ENCODE measurements around the gene MICAL1.

Gene MICAL1

GRCh38 chr6:109436041-109436440 is 19.5 kb downstream of the MICAL1 start:
- no peak for DNase-seq (ENCODE audit: low read depth)

DNA sequence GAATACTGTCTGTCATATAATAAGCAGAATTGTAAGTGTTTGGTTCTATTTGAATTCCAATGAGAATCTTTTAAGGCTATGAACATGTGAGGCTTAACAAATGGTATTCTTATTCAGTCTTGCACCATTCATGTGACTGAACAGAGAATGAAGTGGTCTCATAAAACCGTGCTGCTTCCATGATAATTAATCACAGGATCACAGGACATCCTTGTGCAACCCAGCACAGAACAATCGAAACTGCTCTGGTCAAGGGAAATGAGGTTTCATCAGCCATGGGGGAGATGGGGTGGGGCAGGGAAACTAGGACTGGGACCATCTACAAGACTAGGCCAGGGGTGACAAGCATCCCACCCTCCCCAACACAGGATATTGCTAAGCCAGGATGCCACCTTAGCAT is 21.1 kb downstream of the MICAL1 start:
- no peak for DNase-seq (ENCODE audit: low read depth)

DNA sequence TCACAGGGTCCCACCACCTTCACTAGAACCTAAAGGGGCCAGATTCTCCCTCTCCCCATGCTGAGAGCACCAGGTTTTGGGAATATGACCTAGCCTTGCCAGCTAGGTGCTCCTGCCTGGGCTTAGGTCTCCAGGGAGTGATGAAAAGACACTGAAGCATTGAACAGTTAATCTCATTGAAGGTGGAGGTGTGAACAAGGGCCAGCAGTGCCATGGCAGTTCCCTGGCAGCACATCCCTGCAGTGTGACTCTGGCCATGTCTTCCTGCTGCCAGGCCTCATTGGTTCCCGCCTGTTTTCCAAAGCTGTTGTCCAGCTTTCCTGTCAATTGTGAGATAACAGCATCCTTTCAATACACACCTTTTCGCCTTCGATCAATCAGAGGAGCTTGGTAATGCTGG is 26.1 kb downstream of the MICAL1 start:
- DNase-seq (ENCODE audit: low read depth), result no peak

DNA sequence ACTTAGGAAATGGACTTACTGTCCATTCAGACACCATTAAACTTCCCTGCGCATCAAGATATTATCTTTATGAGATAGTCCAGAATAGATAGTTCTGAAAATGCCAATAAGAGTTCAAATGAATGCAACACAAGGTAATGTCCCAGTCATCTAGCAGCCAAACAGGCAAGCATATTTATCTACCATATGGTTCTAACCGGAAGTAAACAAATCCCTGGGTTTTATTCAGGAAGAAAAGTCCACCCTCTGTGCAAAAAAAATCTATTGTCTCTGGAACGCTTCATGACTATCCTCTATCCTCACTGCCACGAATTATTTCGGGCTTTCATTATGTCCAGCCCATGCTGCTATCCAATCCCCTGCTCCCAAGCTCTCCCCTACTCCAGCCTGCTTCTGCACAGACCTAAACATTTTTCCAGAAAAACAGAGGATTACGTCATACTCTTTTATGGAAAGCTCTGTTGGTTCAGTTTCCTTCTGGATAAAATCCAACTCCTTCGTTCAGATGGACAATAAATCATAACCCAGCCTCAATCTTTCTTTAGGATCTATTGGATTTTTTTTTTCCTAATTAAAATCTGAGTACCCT is 26.6 kb downstream of the MICAL1 start:
- DNase-seq (ENCODE audit: low read depth), result no peak

DNA sequence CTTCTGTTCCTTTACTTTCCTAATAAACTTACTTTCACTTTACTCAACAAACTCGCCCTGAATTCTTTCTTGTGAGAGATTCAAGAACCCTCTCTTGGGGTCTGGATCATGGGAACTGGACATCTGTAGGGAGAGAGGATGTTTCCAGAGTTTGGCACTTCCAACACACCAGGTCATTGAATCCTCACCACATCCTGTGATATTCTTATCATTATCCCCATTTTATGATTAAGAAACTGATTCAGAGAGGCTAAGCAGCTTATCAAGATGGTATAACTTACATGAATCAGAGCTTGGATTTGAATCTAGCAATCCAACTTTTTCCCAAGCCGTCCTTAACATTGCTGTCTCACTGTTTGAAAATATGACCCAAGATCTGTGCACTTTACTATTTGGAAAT is 30.6 kb downstream of the MICAL1 start:
- no peak for DNase-seq (ENCODE audit: low read depth)

GRCh38 chr6:109421184-109421583 is 34.4 kb downstream of the MICAL1 start:
- no peak for DNase-seq (ENCODE audit: low read depth)

- DNase-seq (ENCODE audit: low read depth), result no peak
These were observed 34.8 kb downstream of the MICAL1 start for GRCh38 chr6:109420751-109421150.

GRCh38 chr6:109417646-109418045 is 37.9 kb downstream of the MICAL1 start:
- no peak for DNase-seq (ENCODE audit: low read depth)

DNA sequence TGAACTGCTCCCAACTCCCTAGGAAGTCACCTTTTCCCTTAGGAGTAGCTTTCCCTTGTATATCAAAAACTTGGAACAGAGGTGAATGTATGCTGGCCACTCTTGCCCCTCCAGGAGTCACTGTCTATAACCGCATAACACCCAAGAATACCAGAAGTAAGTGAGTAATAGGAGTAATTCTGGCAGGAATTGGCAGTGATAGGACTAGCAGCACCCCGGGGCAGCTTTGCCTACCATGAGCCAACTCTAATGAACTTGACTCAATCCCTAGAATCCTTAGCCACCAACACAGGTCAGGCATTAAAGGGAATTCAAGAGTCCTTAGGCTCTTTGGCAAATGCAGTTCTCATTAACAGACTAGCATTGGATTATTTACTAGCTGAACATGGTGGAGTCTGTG is 44.5 kb downstream of the MICAL1 start:
- DNase-seq (ENCODE audit: low read depth), result no peak

DNA sequence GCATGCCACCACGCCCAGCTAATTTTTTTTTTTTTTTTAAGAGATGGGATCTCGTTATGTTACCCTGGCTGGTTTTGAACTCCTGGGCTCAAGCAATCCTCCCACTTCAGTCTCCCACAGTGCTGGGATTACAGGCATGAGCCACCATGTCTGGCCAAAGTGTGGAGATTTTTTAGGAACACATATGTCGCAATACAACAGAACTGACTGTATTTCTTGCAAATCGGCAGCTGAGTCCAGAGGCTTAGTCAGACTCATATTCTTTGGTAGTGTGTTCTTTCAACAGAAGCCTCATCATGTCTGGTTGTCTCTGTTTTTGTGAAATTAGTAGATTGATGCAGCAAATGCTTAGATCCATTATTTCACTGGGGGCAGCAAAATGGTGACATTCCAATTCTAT is 49.4 kb downstream of the MICAL1 start:
- no peak for DNase-seq (ENCODE audit: low read depth)

DNA sequence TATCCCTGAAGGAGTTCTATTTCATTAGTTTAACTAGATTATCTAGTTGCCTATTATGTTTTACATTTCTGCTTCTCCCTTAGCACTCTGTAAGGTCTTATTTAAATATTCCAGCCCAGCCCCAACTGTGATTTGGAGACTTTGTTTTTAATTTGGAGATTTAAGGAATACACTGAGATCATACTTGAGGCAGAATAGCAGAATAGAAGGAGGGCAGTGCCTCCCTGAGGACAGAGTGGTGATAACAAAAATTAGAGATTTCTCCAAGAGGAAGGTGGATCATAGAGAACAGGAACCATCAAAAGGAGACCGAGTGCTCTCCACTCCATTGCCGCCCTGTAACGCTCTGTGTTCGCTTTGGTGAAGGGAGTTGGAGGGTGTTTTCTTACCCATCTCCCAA is 58.6 kb downstream of the MICAL1 start:
- DNase-seq (ENCODE audit: low read depth), result no peak

DNA sequence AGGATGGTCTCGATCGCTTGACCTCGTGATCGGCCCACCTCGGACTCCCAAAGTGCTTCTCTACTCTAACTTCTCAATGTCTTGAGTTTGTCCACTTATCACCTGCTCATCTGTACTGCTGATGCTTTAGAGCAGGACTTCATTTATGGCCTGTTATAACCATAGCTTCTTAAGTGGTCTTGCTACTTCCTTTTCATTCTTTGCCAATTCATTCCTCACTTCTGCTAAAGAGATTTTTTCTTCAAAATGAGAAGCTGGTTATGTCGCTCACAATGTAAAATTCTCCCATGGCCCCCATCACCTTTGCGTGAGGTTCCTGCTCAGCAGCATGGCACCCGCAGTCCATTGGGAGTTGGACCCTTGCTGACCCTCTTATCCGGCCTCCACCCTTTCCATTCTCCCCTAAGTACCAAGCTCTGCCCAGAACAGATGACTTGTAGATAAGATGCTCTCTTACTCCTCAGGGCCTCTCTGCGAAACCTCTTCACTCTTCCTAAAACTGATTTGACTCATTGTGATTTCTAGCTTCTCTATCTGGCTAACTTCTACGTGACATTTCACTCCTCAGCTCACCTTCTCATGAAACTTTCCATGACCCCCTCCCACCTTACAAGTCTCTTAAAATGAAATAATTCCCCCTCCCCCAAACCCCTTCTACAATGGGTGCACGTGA is 59.4 kb downstream of the MICAL1 start:
- no peak for DNase-seq (ENCODE audit: low read depth)

All from stimulated activated CD4-positive, alpha-beta T cell treated with anti-CD3 and anti-CD28 coated beads, Interleukin-2, amount 100 ng/mL, for 4 hours (primary cell).